ENCODE measurements around the gene ALCAM. TPM values are rescaled to one million over a fixed set of nuclear protein-coding genes. Genes with fewer than 3 reads are reported as not detected.
A peak's percentile ranks its signal among the peaks of the same experiment; 100 is the strongest.

Gene ALCAM
- total and polyA plus RNA-seq, 2 donors (not counting 1 experiment from before 2014, with no cell fraction given): 168 to 188 TPM

DNA sequence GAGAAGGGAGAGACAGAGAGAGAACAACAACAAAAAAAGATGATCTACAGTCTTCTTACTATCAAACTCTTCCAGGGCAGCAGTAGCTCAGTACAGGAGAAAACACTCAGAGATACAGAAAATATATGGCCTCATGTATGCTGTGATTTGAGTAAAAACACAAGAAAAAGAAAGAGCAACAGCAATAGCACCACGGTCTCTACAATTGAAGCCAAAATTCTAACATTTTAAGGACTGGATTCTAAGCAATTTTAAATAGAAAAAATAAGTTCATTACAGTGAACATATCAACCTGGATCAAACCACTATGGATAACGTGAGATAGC is 43.5 kb upstream of the ALCAM start:
- Histone ChIP-seq H3K27me3 (ENCODE audit: control insufficient read depth, insufficient read depth, low read length) (no peaks in the 10 kb centered on the region), H3K4me1 (ENCODE audit: control insufficient read depth, extremely low read depth, insufficient read depth, low read length) (no peaks in the 10 kb centered on the region), H3K9me3 (ENCODE audit: control insufficient read depth, insufficient read depth, low read depth, low read length) (no peaks in the 10 kb centered on the region), H4K20me1 (ENCODE audit: control insufficient read depth, extremely low read depth, insufficient read depth, low read length) (no peaks in the 10 kb centered on the region), H2AFZ (ENCODE audit: low read length) (no peak overlapping the region), H3K9ac (ENCODE audit: insufficient read depth, low read length) (no peak overlapping the region), H3K79me2 (ENCODE audit: control insufficient read depth, insufficient read depth, low read length) (no peaks in the 10 kb centered on the region), H3K4me3 (replicated peaks in 1 of 4; ENCODE audit: control extremely low read depth in 1 of 4, insufficient read depth in 1 of 4, low read depth in 3 of 4, low read length in 4 of 4) (no peak overlapping the region), H3K4me2 (ENCODE audit: extremely low read depth, insufficient read depth, low read length) (no peak overlapping the region), H3K36me3 (ENCODE audit: control insufficient read depth, insufficient read depth, low read length) (no peaks in the 10 kb centered on the region), H3K27ac (ENCODE audit: insufficient read depth, low read length) (no peak overlapping the region)
- DNase-seq (ENCODE audit: low read depth in 2 of 2): no peak
- no peak for TF ChIP-seq EZH2 (IDR thresholded peaks at IDR 0.05; ENCODE audit: low read length, missing control alignments)
- TF ChIP-seq, protein P1, sequence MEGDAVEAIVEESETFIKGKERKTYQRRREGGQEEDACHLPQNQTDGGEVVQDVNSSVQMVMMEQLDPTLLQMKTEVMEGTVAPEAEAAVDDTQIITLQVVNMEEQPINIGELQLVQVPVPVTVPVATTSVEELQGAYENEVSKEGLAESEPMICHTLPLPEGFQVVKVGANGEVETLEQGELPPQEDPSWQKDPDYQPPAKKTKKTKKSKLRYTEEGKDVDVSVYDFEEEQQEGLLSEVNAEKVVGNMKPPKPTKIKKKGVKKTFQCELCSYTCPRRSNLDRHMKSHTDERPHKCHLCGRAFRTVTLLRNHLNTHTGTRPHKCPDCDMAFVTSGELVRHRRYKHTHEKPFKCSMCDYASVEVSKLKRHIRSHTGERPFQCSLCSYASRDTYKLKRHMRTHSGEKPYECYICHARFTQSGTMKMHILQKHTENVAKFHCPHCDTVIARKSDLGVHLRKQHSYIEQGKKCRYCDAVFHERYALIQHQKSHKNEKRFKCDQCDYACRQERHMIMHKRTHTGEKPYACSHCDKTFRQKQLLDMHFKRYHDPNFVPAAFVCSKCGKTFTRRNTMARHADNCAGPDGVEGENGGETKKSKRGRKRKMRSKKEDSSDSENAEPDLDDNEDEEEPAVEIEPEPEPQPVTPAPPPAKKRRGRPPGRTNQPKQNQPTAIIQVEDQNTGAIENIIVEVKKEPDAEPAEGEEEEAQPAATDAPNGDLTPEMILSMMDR (conservative IDR thresholded peaks at IDR 0.05 in 1 of 2, IDR thresholded peaks at IDR 0.05 in 1 of 2; ENCODE audit: low read depth in 1 of 2, low read length in 2 of 2): no peak

DNA sequence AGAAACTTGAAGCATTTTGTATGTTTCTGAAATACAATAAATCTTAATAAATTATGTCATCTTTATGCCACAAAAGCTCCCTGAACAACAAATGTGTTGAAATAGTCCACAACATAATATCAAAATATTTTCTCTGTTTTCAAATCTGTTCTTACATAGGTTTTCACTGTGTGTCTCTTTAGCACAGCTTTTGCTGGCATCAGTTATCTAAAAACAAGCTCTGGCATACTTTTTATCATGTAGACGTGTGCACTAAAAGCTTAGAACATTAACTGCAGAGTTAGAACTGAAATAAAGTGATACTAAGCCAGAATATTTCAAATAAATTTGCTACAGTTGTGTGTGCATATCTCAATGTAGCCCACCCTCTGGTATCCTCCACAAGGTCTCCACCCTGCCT is 41.8 kb upstream of the ALCAM start:
- H4K20me1 ChIP-seq (ENCODE audit: control insufficient read depth, extremely low read depth, insufficient read depth, low read length): no peaks in the 10 kb centered on the region
- H3K4me3 ChIP-seq (replicated peaks in 1 of 4; ENCODE audit: control extremely low read depth in 1 of 4, insufficient read depth in 1 of 4, low read depth in 3 of 4, low read length in 4 of 4): no peak overlapping the region
- TF ChIP-seq, protein P1 (conservative IDR thresholded peaks at IDR 0.05 in 1 of 2, IDR thresholded peaks at IDR 0.05 in 1 of 2; ENCODE audit: low read depth in 1 of 2, low read length in 2 of 2): no peak
- no peak for TF ChIP-seq EZH2 (IDR thresholded peaks at IDR 0.05; ENCODE audit: low read length, missing control alignments)
- no peak for DNase-seq (ENCODE audit: low read depth in 2 of 2)
- no peak overlapping the region for H3K27ac ChIP-seq (ENCODE audit: insufficient read depth, low read length)
- no peak overlapping the region for H3K9ac ChIP-seq (ENCODE audit: insufficient read depth, low read length)
- H3K27me3 ChIP-seq (ENCODE audit: control insufficient read depth, insufficient read depth, low read length): no peaks in the 10 kb centered on the region
- no peak overlapping the region for H3K4me2 ChIP-seq (ENCODE audit: extremely low read depth, insufficient read depth, low read length)
- H2AFZ ChIP-seq (ENCODE audit: low read length): no peak overlapping the region
- no peaks in the 10 kb centered on the region for H3K79me2 ChIP-seq (ENCODE audit: control insufficient read depth, insufficient read depth, low read length)
- no peaks in the 10 kb centered on the region for H3K4me1 ChIP-seq (ENCODE audit: control insufficient read depth, extremely low read depth, insufficient read depth, low read length)
- H3K9me3 ChIP-seq (ENCODE audit: control insufficient read depth, insufficient read depth, low read depth, low read length): no peaks in the 10 kb centered on the region
- no peaks in the 10 kb centered on the region for H3K36me3 ChIP-seq (ENCODE audit: control insufficient read depth, insufficient read depth, low read length)

DNA sequence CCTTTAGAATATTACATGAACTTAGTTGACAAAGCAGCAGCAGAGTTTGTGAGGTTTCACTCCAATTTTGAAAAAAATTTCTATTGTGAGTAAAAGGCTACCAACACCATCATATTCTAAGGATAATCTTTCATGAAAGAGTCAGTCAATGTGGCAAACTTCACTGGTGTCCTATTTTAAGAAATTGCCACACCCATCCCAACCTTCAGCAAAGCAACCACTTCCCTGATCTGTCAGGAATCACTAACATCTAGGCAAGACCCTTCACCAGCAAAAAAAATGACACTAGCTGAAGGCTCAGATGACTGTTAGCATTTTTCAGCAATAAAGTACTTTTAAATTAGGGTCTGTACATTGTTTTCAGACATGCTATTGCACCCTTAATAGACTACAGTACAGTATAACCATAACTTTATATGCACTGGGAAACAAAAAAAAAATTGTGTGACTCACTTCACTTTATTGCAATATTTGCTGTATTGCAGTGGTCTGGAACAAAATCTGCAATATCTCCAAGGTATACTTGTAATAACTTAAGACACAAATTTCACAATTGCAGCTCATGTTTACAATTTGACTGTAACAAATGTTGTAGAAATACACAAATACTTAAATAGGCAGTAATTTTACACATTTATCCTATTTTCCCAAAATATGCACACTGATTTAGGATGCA is 38.9 kb upstream of the ALCAM start:
- no peak overlapping the region for H3K4me2 ChIP-seq (ENCODE audit: extremely low read depth, insufficient read depth, low read length)
- H3K4me3 ChIP-seq (replicated peaks in 1 of 4; ENCODE audit: control extremely low read depth in 1 of 4, insufficient read depth in 1 of 4, low read depth in 3 of 4, low read length in 4 of 4): no peak overlapping the region
- no peak overlapping the region for H2AFZ ChIP-seq (ENCODE audit: low read length)
- H4K20me1 ChIP-seq (ENCODE audit: control insufficient read depth, extremely low read depth, insufficient read depth, low read length): no peaks in the 10 kb centered on the region
- no peaks in the 10 kb centered on the region for H3K4me1 ChIP-seq (ENCODE audit: control insufficient read depth, extremely low read depth, insufficient read depth, low read length)
- DNase-seq (ENCODE audit: low read depth in 2 of 2): peak in 1 of 2 donors; percentile 58
- H3K27me3 ChIP-seq (ENCODE audit: control insufficient read depth, insufficient read depth, low read length): no peaks in the 10 kb centered on the region
- H3K79me2 ChIP-seq (ENCODE audit: control insufficient read depth, insufficient read depth, low read length): no peaks in the 10 kb centered on the region
- no peaks in the 10 kb centered on the region for H3K36me3 ChIP-seq (ENCODE audit: control insufficient read depth, insufficient read depth, low read length)
- no peaks in the 10 kb centered on the region for H3K9me3 ChIP-seq (ENCODE audit: control insufficient read depth, insufficient read depth, low read depth, low read length)
- H3K9ac ChIP-seq (ENCODE audit: insufficient read depth, low read length): no peak overlapping the region
- no peak overlapping the region for H3K27ac ChIP-seq (ENCODE audit: insufficient read depth, low read length)
- TF ChIP-seq, protein P1 (conservative IDR thresholded peaks at IDR 0.05 in 1 of 2, IDR thresholded peaks at IDR 0.05 in 1 of 2; ENCODE audit: low read depth in 1 of 2, low read length in 2 of 2): no peak
- no peak for TF ChIP-seq EZH2 (IDR thresholded peaks at IDR 0.05; ENCODE audit: low read length, missing control alignments)
